ENCODE data around the gene MSH6.

DNA sequence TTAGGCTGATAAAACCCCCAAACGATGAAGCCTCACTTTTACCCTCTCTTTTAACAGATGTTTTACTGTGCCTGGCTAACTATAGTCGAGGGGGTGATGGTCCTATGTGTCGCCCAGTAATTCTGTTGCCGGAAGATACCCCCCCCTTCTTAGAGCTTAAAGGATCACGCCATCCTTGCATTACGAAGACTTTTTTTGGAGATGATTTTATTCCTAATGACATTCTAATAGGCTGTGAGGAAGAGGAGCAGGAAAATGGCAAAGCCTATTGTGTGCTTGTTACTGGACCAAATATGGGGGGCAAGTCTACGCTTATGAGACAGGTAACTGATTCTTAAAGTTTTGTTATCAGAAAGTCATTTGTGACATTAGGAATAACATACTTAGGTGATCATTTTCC is 20.4 kb downstream of the MSH6 start:
- TF ChIP-seq CTCF (IDR thresholded peaks at IDR 0.05; ENCODE audit: insufficient read depth, low read length) (no peak), POLR2AphosphoS5 (IDR thresholded peaks at IDR 0.05; ENCODE audit: low read depth) (no peak)
- TF ChIP-seq, protein P1, sequence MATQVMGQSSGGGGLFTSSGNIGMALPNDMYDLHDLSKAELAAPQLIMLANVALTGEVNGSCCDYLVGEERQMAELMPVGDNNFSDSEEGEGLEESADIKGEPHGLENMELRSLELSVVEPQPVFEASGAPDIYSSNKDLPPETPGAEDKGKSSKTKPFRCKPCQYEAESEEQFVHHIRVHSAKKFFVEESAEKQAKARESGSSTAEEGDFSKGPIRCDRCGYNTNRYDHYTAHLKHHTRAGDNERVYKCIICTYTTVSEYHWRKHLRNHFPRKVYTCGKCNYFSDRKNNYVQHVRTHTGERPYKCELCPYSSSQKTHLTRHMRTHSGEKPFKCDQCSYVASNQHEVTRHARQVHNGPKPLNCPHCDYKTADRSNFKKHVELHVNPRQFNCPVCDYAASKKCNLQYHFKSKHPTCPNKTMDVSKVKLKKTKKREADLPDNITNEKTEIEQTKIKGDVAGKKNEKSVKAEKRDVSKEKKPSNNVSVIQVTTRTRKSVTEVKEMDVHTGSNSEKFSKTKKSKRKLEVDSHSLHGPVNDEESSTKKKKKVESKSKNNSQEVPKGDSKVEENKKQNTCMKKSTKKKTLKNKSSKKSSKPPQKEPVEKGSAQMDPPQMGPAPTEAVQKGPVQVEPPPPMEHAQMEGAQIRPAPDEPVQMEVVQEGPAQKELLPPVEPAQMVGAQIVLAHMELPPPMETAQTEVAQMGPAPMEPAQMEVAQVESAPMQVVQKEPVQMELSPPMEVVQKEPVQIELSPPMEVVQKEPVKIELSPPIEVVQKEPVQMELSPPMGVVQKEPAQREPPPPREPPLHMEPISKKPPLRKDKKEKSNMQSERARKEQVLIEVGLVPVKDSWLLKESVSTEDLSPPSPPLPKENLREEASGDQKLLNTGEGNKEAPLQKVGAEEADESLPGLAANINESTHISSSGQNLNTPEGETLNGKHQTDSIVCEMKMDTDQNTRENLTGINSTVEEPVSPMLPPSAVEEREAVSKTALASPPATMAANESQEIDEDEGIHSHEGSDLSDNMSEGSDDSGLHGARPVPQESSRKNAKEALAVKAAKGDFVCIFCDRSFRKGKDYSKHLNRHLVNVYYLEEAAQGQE (IDR thresholded peaks at IDR 0.05; ENCODE audit: insufficient replicate concordance, low read depth): no peak

All from HL-60 (cell line).